SK-N-MC (cell line): ENCODE results near the gene AQR.

Source experiments
- EZH2 ChIP-seq: fragments of 200-600 bp; sonication (generic); IDR thresholded peaks from one replicate; pipeline ENCODE4 v1.6.1; 2017; ENCODE audit warnings: antibody characterized with exemption
- POLR2AphosphoS5 ChIP-seq: IDR thresholded peaks from 2 replicates; pipeline ENCODE4 v1.6.1; 2012; ENCODE audit warnings: mild to moderate bottlenecking, low read depth, low read length, borderline replicate concordance

GRCh38 chr15:34851751-34852150, 117.8 kb downstream of the AQR start:
- TF ChIP-seq EZH2 (no peak), POLR2AphosphoS5 (no peak)
